ENCODE measurements around the gene CAMK1G.

The CAMK1G gene

GRCh38 chr1:209601809-209602657 lies 18.5 kb downstream of the CAMK1G start:
- DNase-seq, result peak; percentile 71

GRCh38 chr1:209603877-209604276 lies 20.4 kb downstream of the CAMK1G start:
- no peak for DNase-seq

GRCh38 chr1:209607102-209607794 lies 23.7 kb downstream of the CAMK1G start:
- DNase-seq, result no peak

- DNase-seq, result no peak
Measured at GRCh38 chr1:209607795-209608178, 24.3 kb downstream of the CAMK1G start.

- DNase-seq, result no peak
Measured at GRCh38 chr1:209609041-209609790, 25.7 kb downstream of the CAMK1G start.

GRCh38 chr1:209609791-209610630 lies 26.5 kb downstream of the CAMK1G start:
- DNase-seq, result no peak

- no peak for DNase-seq
Measured at GRCh38 chr1:209610631-209610905, 27.1 kb downstream of the CAMK1G start.

GRCh38 chr1:209611771-209612570 lies 28.5 kb downstream of the CAMK1G start:
- DNase-seq, result no peak

- no peak for DNase-seq
Measured at GRCh38 chr1:209612646-209613399, 29.3 kb downstream of the CAMK1G start.

- no peak for DNase-seq
Measured at GRCh38 chr1:209613400-209614150, 30.1 kb downstream of the CAMK1G start.

GRCh38 chr1:209614151-209614420 lies 30.6 kb downstream of the CAMK1G start:
- no peak for DNase-seq

- no peak for DNase-seq
Measured at GRCh38 chr1:209614906-209615305, 31.4 kb downstream of the CAMK1G start.

- no peak for DNase-seq
Measured at GRCh38 chr1:209616366-209617046, 33.0 kb downstream of the CAMK1G start.

- no peak for DNase-seq
Measured at GRCh38 chr1:209617047-209617673, 33.6 kb downstream of the CAMK1G start.

GRCh38 chr1:209617755-209618154 lies 34.2 kb downstream of the CAMK1G start:
- DNase-seq, result no peak

GRCh38 chr1:209618291-209618690 lies 34.8 kb downstream of the CAMK1G start:
- no peak for DNase-seq

GRCh38 chr1:209618756-209619420 lies 35.4 kb downstream of the CAMK1G start:
- no peak for DNase-seq

- no peak for DNase-seq
Measured at GRCh38 chr1:209619696-209620486, 36.4 kb downstream of the CAMK1G start.
